ENCODE measurements around the gene PCDHGB3.

DNA sequence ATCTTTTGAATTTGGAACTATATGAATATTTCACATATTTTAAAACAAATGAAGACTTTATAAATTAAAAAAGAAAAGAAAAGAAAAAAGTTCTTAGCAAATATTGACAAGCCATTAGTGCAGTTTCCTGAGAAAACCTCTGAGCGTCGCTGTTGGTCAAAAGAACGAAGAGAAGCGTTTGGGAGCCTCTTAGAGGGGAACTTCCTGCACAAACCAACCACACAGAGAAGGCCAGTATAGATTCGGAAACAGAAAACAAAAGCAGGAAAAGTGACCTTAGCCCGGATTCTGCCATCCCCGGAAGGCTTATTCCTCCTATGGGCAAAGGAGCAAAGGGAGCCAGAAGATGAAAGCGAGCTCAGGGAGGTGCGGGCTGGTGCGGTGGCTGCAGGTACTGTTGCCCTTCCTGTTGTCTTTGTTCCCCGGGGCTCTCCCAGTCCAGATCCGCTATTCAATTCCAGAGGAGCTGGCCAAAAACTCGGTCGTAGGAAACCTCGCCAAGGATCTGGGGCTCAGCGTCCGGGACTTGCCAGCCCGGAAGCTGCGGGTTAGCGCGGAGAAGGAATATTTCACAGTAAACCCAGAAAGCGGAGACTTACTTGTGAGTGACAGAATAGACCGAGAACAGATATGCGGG, 10.1 kb upstream of the PCDHGB3 start, which contains the start of gene PCDHGB2:
- TF ChIP-seq TEAD4 (IDR thresholded peaks at IDR 0.05) (no peak), TAF1 (IDR thresholded peaks at IDR 0.05; ENCODE audit: low read depth) (no peak), EP300 (IDR thresholded peaks at IDR 0.05; ENCODE audit: borderline replicate concordance) (no peak), FOXM1 (IDR thresholded peaks at IDR 0.05; ENCODE audit: borderline replicate concordance, low read depth) (no peak), NFIC (IDR thresholded peaks at IDR 0.05) (no peak), RAD21 (IDR thresholded peaks at IDR 0.05; ENCODE audit: low read depth) (peak; percentile 43), CEBPB (IDR thresholded peaks at IDR 0.05) (no peak)
- TF ChIP-seq, protein P1, sequence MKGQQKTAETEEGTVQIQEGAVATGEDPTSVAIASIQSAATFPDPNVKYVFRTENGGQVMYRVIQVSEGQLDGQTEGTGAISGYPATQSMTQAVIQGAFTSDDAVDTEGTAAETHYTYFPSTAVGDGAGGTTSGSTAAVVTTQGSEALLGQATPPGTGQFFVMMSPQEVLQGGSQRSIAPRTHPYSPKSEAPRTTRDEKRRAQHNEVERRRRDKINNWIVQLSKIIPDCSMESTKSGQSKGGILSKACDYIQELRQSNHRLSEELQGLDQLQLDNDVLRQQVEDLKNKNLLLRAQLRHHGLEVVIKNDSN (IDR thresholded peaks at IDR 0.05), result no peak

Data from Ishikawa (cell line).